ENCODE data around the gene CLDN6. TPM values are rescaled to one million over a fixed set of nuclear protein-coding genes. Genes with fewer than 3 reads are reported as not detected.

The CLDN6 gene
- total and polyA plus RNA-seq, 2 of the 13 experiments (the other 11 are each of a cell fraction or from before 2014, with no cell fraction given), result 5.9 to 7.6 TPM

DNA sequence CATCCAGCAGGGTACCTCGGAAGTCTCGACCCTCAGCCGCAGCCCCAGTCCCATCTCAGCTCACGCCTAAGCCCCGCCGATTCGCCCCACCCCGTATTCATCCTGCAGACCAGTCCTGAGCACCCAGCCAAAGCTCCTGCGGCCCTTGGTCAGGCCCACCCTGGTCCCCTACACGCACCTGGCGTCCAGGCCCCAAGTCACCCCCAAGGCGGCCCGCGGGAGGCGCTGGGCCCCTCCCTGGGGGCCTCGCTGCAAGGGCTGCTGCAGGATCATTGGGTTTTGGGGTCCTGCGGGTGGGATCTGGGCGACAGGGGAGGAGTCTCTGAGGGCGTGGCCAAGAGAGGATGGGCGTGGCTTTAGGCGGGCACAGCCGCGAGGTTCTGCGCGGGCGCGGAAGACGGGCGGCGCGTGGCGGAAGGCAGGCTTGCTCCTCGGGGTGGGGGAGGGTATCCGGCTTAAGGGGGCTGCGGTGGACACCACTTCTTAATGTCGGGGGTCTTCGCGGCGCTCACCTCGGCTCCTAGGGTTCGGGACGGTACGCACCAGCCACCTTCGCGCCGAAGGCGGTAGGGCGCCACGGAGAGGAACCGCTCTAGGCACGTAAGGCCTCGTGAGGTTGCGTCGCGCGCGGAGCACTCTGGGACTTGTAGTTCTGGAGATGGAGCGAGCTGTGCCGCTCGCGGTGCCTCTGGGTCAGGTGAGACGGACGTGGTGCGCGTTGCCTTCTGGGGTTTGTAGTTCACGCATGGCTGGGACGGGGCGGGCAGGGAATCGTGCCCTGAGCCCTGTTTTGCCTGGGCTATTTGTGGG, 5.9 kb upstream of the CLDN6 start, which contains the start of the genes HCFC1R1 and THOC6 (continued):
- TF ChIP-seq, protein P1, sequence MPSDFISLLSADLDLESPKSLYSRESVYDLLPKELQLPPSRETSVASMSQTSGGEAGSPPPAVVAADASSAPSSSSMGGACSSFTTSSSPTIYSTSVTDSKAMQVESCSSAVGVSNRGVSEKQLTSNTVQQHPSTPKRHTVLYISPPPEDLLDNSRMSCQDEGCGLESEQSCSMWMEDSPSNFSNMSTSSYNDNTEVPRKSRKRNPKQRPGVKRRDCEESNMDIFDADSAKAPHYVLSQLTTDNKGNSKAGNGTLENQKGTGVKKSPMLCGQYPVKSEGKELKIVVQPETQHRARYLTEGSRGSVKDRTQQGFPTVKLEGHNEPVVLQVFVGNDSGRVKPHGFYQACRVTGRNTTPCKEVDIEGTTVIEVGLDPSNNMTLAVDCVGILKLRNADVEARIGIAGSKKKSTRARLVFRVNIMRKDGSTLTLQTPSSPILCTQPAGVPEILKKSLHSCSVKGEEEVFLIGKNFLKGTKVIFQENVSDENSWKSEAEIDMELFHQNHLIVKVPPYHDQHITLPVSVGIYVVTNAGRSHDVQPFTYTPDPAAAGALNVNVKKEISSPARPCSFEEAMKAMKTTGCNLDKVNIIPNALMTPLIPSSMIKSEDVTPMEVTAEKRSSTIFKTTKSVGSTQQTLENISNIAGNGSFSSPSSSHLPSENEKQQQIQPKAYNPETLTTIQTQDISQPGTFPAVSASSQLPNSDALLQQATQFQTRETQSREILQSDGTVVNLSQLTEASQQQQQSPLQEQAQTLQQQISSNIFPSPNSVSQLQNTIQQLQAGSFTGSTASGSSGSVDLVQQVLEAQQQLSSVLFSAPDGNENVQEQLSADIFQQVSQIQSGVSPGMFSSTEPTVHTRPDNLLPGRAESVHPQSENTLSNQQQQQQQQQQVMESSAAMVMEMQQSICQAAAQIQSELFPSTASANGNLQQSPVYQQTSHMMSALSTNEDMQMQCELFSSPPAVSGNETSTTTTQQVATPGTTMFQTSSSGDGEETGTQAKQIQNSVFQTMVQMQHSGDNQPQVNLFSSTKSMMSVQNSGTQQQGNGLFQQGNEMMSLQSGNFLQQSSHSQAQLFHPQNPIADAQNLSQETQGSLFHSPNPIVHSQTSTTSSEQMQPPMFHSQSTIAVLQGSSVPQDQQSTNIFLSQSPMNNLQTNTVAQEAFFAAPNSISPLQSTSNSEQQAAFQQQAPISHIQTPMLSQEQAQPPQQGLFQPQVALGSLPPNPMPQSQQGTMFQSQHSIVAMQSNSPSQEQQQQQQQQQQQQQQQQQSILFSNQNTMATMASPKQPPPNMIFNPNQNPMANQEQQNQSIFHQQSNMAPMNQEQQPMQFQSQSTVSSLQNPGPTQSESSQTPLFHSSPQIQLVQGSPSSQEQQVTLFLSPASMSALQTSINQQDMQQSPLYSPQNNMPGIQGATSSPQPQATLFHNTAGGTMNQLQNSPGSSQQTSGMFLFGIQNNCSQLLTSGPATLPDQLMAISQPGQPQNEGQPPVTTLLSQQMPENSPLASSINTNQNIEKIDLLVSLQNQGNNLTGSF (CRISPR knock-in tag; IDR thresholded peaks at IDR 0.05), result peak; percentile 16; the same call in 1 of the 2 replicates
- peak; percentile 51; the same call in 1 of the 2 replicates for TF ChIP-seq ZSCAN9 (CRISPR knock-in tag; IDR thresholded peaks at IDR 0.05; ENCODE audit: borderline replicate concordance)
- TF ChIP-seq ZNF329 (CRISPR knock-in tag; IDR thresholded peaks at IDR 0.05; ENCODE audit: low read depth), result 0 out of 2 replicates have a peak, but pooled peaks have one; percentile 75
- TF ChIP-seq AKAP8 (CRISPR knock-in tag; IDR thresholded peaks at IDR 0.05), result peak; percentile 87
- no peak; the same call in 1 of the 2 replicates for TF ChIP-seq ZKSCAN8 (CRISPR knock-in tag; IDR thresholded peaks at IDR 0.05; ENCODE audit: borderline replicate concordance)
- no peak; the same call in 1 of the 2 replicates for TF ChIP-seq RFXANK (CRISPR knock-in tag; IDR thresholded peaks at IDR 0.05)
- TF ChIP-seq, protein P2, sequence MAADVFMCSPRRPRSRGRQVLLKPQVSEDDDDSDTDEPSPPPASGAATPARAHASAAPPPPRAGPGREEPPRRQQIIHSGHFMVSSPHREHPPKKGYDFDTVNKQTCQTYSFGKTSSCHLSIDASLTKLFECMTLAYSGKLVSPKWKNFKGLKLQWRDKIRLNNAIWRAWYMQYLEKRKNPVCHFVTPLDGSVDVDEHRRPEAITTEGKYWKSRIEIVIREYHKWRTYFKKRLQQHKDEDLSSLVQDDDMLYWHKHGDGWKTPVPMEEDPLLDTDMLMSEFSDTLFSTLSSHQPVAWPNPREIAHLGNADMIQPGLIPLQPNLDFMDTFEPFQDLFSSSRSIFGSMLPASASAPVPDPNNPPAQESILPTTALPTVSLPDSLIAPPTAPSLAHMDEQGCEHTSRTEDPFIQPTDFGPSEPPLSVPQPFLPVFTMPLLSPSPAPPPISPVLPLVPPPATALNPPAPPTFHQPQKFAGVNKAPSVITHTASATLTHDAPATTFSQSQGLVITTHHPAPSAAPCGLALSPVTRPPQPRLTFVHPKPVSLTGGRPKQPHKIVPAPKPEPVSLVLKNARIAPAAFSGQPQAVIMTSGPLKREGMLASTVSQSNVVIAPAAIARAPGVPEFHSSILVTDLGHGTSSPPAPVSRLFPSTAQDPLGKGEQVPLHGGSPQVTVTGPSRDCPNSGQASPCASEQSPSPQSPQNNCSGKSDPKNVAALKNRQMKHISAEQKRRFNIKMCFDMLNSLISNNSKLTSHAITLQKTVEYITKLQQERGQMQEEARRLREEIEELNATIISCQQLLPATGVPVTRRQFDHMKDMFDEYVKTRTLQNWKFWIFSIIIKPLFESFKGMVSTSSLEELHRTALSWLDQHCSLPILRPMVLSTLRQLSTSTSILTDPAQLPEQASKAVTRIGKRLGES (CRISPR knock-in tag; IDR thresholded peaks at IDR 0.05; ENCODE audit: borderline replicate concordance), result no peak
- no peak for TF ChIP-seq ZIK1 (CRISPR knock-in tag; IDR thresholded peaks at IDR 0.05; ENCODE audit: borderline replicate concordance, low read depth)
- TF ChIP-seq PHF5A (CRISPR knock-in tag; IDR thresholded peaks at IDR 0.05; ENCODE audit: low read depth, unreplicated experiment), result no peak
- TF ChIP-seq SCMH1 (CRISPR knock-in tag; IDR thresholded peaks at IDR 0.05; ENCODE audit: borderline replicate concordance), result no peak
- TF ChIP-seq ZNF446 (CRISPR knock-in tag; IDR thresholded peaks at IDR 0.05), result peak; percentile 72; the same call in 1 of the 2 replicates
- TF ChIP-seq FOSL2 (CRISPR knock-in tag; IDR thresholded peaks at IDR 0.05), result peak; percentile 68
- 0 out of 2 replicates have a peak, but pooled peaks have one; percentile 70 for TF ChIP-seq ZNF138 (CRISPR knock-in tag; IDR thresholded peaks at IDR 0.05; ENCODE audit: low read depth)
- TF ChIP-seq, protein P3, sequence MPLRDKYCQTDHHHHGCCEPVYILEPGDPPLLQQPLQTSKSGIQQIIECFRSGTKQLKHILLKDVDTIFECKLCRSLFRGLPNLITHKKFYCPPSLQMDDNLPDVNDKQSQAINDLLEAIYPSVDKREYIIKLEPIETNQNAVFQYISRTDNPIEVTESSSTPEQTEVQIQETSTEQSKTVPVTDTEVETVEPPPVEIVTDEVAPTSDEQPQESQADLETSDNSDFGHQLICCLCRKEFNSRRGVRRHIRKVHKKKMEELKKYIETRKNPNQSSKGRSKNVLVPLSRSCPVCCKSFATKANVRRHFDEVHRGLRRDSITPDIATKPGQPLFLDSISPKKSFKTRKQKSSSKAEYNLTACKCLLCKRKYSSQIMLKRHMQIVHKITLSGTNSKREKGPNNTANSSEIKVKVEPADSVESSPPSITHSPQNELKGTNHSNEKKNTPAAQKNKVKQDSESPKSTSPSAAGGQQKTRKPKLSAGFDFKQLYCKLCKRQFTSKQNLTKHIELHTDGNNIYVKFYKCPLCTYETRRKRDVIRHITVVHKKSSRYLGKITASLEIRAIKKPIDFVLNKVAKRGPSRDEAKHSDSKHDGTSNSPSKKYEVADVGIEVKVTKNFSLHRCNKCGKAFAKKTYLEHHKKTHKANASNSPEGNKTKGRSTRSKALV (CRISPR knock-in tag; IDR thresholded peaks at IDR 0.05), result no peak
- TF ChIP-seq TCF7 (IDR thresholded peaks at IDR 0.05; ENCODE audit: low read depth), result no peak
